ENCODE data around the gene ZC3H12C.
A peak's percentile ranks its signal among the peaks of the same experiment; 100 is the strongest.

The ZC3H12C gene

GRCh38 chr11:110077831-110078325 is 15.3 kb upstream of the ZC3H12C start:
- peak; percentile 18 to 25 for DNase-seq

DNA sequence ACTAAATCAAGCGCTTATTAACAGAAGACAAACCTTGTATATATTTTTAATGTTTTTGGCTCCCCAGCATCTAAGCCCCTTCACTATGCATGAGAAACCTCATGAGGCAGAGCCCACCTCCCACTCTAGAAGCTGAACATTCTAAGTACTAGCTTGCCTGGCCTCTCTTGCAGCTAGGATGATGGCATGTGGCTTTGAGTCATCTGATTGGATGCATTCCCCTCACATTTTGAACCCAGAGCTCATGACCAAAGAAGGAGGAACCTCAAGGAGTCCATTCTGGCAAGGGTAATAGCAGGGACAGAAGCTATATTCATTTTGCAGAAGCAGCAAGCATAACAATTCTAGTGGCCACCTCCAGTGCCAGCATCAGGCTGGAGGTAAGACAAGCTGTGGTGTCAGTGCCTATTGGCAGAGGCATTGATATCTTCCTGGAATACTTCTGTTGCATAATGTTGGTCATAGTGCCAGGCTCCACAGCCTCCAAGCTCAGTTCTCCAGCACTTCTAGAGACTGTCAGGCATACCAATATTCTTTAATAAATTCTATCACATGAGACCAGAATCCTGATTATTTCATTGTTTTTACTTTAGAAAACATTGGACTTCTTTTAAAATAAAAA is 14.2 kb upstream of the ZC3H12C start:
- no peak for DNase-seq

- DNase-seq = no peak
Measured at GRCh38 chr11:110079726-110080125, 13.5 kb upstream of the ZC3H12C start.

DNA sequence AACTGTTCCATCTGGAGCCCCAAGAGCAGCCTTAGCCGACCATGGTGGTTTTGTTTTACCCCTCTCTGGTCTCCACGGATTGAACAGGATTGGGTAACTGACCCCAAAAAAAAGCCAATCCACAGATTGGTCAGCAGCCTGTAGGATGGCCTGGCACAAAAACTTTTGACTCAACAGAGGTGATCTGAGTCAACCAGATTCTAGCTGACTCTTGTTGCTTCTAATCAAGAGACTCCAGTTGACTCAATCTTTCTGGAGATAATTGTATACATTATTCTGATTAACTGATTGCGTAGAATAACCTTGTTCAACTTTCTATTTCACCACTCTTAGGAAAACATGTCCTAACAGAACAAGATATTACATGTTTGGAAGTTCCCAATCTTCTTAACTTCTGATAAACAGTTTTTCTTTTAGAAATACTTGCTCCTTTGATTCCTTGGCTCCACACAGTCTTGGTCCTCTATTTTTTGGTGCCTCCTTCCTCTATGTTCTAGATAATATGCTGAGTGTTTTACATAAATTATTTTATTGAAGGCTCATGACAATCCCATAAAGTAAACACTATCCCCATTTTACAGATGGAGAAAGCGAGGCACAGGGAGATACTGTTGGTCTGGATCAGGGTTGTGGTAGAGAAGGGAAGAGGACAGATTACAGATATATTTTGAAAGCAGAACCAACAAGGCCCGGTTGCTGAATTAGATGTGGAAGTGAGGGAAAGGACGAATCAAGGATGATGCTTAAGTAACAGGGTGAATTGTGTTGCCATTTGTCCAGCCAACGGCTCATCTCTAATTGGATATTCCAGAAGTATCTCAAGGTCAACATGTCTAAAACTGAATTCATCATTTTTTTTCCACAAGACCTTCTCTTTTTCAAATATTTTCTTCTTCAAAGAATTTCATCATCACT is 11.5 kb upstream of the ZC3H12C start:
- no peak for DNase-seq

DNA sequence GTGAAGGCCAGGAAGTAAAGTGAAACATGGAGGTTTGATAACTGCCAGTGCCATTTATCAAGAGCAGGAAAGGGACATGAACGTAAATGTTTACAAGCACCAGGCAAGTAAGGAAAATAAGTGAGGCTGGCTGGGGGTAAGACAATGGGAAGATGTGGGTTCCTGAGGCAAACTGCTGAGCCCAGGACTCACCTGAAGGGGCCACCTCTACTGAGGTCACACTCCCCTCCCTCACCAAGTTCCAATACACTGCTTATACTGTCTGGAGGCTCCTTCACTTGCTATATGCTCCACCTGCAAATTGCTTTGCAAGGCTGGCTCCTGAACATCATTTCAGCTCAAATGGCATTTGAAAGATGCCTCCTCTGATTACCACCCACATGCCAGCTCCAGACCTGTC is 10.3 kb upstream of the ZC3H12C start:
- no peak for DNase-seq

DNA sequence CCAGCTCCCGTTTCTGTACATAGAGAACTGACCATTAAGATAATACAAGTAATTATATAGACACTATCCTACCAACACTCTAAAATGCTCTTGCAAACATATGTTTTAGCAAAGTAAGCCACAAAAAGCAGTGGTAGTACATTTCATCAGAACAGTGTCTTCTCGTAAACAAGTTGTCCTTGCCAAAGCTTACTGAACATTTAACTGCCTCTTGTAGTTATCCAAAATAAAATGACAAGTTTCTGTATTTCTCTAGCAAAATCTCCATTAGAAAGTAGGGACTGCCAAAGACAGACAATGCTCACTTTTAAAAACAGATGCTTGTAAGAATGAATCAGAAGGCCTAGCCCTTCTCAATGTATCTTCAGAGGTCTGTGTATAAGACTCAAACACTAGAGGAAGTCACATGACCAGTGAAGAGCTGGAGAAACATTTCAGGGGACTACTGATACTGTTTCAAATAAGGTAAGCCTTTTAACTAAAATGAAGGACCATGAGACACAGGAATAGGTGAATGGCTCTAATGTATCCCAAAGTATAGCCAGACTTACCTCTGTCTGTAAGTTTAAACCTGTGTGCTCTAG is 7.8 kb upstream of the ZC3H12C start:
- DNase-seq = no peak

- DNase-seq = no peak
Measured at GRCh38 chr11:110086892-110087309, 6.3 kb upstream of the ZC3H12C start.

DNA sequence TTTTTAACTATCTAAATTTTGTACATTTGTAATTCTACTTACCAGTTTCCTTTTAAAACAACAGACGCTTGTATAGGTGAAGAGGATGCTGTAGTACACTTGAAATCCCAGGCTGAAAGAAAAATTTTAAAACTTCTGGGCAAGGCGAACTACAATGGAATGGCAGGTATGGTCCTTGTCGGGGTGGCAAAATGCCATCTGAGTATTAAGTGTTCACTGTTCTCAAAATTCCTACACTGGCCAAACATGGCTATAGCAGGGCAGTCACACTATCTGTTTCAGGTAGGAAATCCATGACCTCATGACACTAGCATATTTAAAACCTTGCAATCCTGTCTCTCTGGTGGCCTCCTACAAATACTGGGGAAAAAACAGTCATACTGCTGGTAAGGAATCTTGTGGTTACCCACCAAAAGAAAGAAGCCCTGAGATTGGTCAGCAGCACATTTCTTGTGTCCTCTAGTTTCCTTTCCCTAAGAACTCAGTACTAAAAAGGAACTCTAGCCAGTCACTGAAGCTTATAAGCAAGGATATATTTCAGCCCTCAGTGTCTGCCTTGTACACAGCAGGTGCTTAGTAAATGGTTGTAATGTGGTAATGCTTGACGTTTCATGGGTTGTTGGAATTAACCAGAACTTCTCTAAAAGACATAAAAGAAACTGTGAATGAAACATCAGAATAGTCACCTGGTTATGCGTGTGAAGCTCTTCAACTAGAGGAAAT is 5.2 kb upstream of the ZC3H12C start:
- no peak for DNase-seq

GRCh38 chr11:110088535-110089344 is 4.5 kb upstream of the ZC3H12C start:
- DNase-seq = no peak

GRCh38 chr11:110089617-110090282 is 3.4 kb upstream of the ZC3H12C start:
- no peak for DNase-seq

DNA sequence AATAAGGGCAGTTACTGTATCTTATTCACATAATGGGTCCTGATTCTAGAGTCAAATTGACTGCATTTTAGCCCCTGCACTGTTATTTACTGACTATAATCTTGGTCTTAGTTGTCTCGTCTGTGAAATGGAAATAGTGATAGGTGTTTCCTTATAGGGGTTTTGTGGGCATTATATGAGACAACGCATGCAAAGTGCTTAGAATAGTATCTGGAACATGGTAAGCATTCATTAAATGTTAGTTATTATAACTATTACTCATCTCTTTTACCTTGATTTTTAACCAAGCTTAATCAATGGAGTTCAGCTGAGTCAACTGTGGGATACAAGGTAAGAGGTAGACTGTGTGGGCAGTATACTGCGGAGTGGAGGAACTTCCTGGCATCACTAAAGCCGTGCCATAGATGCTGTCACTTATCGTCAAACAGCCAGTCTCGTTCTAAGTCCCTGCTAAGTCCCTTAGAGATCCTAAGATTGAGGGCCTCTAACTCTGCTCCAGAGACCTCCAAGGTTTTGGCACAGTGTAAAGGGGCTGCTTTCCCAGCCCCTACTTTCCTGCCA is 2.6 kb upstream of the ZC3H12C start:
- no peak for DNase-seq

DNA sequence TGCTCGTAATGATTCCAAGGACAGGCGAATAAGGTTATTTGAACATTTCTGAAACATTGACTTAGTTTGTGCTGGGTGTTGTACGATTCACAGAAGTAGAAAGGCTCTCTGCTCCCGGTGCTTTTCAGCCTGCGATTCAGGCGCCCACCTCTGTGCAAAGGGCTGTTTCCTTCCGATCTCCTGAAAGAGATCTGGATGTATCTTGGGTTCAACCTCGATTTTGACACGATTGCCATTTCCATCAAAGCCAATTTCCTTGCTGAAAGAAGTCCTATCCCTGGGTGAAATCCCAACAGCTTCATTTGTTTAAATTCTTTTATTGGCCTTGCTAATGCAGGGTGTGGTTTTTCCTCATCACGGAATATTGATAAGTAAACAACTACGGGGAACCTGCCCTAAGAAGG is 1.1 kb upstream of the ZC3H12C start:
- no peak for DNase-seq

DNA sequence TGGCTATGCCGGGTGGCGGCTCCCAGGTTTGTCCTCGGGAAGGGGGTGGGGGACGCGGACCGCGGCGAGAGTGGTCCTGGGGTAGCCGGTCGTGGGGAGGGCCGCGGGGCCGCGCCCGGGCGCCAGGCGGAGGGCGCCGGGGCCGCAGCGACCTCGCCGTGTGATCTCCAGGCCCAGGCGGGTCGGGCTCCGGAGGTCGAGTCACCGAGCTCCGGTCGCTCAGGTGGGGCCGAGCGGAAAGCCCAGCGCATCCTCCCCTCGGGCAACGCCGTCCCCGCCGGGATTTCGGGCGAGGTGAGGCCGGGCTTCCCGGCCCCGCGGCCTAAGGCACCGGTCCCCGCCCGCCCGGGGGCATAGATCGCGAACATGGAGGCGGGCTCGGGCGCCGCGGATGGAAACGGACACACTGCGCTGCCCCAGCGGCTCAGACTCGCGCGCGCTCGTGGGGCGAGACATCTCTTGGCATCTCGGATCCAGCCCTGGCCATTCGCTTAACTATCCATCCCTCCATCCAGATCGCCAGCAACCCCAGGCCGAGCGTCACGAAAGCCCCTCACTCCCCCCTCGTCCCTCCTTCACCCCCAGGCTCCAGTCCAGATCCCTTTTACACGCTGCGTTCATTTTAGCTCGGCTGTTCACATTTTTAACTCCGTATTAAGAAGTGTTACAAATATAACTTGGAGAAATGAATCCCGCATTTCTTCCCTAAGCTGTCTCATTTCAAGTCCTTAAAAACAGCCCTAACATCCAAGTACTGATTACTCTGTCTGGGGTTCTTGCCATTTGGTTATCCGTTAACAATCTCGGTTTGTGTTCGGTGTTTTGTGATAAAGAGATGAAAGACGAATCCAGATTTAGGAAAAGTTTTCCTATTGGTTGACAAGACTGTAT is 460 bp downstream of the ZC3H12C start:
- no peak for DNase-seq

- no peak for DNase-seq
Measured at GRCh38 chr11:110094298-110095285, 1.4 kb downstream of the ZC3H12C start.

DNA sequence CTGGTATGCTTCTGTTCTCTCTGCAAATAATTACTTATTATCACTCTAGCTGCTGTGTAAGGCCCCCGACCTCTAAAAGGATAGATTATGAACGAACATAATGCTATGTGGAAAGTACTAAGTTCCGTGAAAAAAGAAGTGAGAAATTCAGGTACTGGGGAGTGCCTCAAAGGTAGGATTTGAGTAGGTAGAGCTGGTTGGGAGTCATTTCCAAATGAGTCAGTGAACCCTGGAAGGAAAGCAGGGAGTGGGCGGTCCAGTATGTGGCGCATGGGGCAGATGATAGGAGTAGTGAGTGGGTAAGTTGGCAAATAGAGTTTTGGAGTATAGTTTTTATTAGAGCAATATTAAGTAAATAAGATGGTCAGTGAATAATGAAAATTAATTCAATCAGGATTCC is 2.4 kb downstream of the ZC3H12C start:
- no peak for DNase-seq

DNA sequence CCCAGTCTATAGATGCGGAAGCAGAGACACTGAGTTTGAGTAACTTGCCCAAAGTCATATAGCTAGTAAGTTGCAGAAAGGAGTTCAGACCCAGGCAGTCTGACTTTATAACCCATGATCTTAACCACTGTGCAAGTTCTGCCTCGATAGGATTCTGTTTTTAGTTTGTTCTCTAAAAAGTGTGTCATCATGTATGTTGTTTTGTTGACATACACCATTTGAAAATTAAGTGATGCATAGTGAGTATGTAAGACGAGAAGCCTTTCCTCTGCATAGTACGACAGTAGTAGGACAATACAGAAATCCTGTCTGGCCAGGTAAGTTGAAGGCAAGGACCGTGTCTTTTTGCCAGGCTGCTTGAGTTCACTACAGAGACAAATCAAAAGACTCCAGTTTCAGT is 3.3 kb downstream of the ZC3H12C start:
- DNase-seq = no peak

GRCh38 chr11:110097459-110098012 is 4.3 kb downstream of the ZC3H12C start:
- no peak for DNase-seq

- DNase-seq = no peak
Measured at GRCh38 chr11:110098645-110099044, 5.5 kb downstream of the ZC3H12C start.

Measured in stimulated activated CD4-positive, alpha-beta T cell treated with anti-CD3 and anti-CD28 coated beads, Interleukin-2, amount 100 ng/mL, for 48 hours (primary cell).